Measurements from ENCODE around the gene UBE2QL1. TPM values are rescaled to one million over a fixed set of nuclear protein-coding genes. Genes with fewer than 3 reads are reported as not detected.

Gene UBE2QL1
- total RNA-seq, 4 donors from 2014 or later, result 0.68 to 3.6 (median 1.5) TPM

DNA sequence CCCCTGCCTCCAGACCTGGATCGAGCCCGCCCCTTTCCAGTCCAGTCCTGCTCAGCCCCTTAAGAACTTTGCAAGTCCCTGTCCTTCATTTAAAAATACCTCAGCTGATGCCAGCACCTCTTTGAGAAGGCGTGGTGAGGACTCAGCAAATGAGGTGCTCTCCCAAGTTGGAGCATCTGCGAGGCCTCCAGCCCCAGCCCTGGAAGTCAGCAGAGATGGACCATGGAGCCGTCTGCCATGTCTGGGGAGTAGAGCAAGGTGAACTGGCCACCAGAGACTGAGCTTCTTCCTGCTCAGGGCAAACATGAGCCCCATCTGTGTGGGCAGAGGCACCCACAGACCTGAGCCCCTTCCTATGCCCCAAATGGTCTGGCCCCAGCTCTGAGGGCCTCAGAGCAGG is 71.5 kb downstream of the UBE2QL1 start:
- TF ChIP-seq, protein P1, sequence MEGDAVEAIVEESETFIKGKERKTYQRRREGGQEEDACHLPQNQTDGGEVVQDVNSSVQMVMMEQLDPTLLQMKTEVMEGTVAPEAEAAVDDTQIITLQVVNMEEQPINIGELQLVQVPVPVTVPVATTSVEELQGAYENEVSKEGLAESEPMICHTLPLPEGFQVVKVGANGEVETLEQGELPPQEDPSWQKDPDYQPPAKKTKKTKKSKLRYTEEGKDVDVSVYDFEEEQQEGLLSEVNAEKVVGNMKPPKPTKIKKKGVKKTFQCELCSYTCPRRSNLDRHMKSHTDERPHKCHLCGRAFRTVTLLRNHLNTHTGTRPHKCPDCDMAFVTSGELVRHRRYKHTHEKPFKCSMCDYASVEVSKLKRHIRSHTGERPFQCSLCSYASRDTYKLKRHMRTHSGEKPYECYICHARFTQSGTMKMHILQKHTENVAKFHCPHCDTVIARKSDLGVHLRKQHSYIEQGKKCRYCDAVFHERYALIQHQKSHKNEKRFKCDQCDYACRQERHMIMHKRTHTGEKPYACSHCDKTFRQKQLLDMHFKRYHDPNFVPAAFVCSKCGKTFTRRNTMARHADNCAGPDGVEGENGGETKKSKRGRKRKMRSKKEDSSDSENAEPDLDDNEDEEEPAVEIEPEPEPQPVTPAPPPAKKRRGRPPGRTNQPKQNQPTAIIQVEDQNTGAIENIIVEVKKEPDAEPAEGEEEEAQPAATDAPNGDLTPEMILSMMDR (IDR thresholded peaks at IDR 0.05; ENCODE audit: low read depth), result no peak

DNA sequence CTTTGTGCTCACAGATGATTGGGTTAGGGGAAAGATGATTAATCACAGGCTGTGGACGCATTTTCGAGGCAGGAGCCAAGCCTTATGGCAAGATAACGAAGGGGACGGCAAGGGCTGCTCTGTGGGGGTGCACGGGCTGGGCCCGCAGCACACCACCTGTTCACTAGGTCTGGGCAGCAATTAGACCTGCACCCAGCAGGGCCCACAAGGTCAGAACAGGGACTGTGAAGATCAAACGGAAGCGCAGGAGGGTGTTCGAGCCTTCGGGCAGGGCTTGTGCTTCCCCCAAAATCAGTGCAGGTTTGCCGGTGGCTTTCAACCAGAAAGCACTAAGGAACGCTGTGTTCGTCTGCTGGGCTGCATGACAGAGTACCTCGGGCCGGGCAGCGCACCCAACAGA is 73.7 kb downstream of the UBE2QL1 start:
- TF ChIP-seq, protein P1 (IDR thresholded peaks at IDR 0.05; ENCODE audit: low read depth), result no peak

DNA sequence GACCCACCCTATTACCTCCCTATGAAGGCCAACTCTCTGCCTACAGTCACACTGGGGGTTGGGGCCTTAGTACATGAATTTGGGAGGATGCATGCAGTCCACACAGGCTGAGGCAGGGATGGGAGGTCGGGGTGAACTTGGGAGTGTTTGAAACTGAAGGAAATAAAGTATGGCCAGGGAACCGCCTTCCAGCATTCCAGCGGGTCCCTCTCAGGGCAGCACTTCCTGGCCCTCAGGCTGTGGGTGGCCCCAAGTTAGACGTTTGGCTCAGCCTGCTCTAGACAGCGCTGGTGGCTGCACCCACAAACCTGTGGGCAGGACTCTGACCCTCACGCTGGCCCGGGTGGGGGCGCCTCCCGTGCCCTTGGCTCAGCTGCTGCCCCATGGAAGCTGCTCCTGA is 74.3 kb downstream of the UBE2QL1 start:
- TF ChIP-seq, protein P1 (IDR thresholded peaks at IDR 0.05; ENCODE audit: low read depth), result no peak

DNA sequence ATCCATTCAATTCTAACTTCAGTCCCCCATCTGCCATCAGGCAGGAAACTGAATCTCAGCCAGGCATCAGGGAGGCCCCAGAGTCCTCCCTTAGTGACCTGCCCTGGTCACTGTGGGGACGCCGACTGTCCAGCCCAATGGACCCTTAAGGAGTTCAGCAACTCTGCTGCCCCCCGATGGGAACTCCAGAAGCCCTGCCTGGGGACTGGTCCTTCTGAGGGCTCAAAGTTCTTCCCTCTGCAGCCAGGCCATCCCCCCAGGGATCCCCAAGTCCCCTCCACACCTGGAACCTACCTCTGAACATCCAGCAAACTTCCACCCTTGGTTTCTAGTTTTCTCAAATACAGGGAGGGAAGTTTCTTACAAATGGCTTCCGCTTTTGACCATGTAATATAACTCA is 76.8 kb downstream of the UBE2QL1 start:
- TF ChIP-seq, protein P1 (IDR thresholded peaks at IDR 0.05; ENCODE audit: low read depth), result no peak

DNA sequence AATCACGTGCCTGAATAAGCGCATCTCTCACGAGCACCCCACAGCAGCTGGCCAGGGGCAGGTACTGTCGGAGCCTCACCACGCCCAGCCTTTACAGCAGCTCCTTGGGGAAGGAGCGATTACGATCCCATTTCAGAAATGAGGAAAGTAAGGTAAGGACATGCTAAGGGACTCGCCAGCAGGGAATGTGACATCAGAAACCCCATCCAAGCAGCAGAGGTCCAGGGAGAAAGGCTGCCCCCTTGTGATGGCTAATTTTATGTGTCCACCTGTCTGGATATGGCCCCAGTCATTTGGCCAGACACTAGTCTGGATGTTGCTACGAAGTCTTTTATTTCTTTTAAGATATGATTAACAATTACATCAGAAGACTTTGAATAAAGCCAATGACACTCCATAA is 77.3 kb downstream of the UBE2QL1 start:
- TF ChIP-seq, protein P1 (IDR thresholded peaks at IDR 0.05; ENCODE audit: low read depth), result no peak

DNA sequence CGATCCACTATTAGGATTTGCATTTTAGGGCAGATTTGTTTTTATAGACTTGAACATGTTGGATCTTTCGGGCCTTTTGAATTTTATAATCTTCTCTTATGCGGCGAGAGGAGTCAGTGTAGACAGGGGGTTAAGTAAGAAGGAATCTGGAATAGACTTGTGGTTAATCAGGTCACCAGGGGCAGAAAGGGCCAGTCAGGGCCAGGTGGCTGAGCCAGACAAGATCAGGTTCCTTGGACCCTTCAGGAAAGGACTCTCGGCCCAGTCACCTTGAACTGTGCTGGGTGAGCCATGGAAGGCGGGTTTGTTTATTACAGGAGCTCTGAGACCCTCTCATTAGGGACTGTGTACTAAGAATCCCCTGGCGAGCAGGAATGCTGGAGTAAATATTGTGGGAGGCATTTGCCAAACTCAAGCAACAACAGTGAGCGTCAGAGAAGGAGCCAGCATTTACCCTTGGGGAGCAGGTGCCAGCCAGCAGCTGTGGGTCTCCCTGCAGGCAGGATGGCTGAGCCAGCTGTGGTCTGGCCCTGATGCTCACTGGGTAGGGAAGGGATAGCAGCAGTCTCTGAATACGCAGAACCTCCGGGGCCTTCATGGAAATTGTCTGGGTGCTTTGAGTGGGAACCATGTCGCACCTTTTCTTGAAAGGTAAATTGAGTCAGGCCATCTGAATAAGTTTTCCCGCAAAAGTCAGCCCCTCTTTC is 79.2 kb downstream of the UBE2QL1 start:
- TF ChIP-seq, protein P1 (IDR thresholded peaks at IDR 0.05; ENCODE audit: low read depth), result no peak

DNA sequence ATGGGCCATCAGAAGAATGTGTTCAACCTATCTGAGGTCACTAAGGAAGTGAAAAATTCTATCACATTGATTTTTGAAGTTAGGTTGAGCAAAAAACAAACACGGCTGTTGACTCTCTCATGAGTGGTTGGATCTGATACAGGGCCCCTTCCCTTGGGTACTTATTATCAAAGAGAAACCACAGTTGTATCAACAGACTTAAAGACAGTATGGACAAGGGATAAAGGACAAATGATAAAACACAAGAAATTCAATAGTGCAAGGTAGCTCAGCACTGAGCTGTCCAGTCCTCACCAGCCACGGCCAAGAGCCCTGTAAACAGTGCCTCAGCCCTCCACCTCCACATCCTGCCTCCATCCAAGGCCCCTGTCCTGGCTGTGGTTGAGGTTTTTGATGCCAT is 86.9 kb downstream of the UBE2QL1 start:
- TF ChIP-seq, protein P1 (IDR thresholded peaks at IDR 0.05; ENCODE audit: low read depth), result no peak
